HL-60/S4 treated with phorbol 12-myristate 13-acetate at 8.2 ng/mL for 4 days and 3 days (cell line): ENCODE data around the gene METTL25B.

ENCODE experiments used
- in situ Hi-C: fragments of 300-500 bp; cut with MboI; formaldehyde crosslinking; loops from 2 replicates; pipeline ENCODE4 v1.15.0; 2022; ENCODE audit warnings: low sequenced_read_pairs

The METTL25B gene

GRCh38 chr1:156766298-156767100 lies 38.2 kb downstream of the METTL25B start:
- in situ Hi-C loops = no loop called here

- in situ Hi-C loops = no loop called here
Observed at GRCh38 chr1:156767101-156767878, 39.0 kb downstream of the METTL25B start, which contains the start of gene PRCC. Gene PRCC (plus strand): TSS chr1:156767535. CDS start chr1:156767772, 237 bp downstream.

GRCh38 chr1:156767879-156768604 lies 39.8 kb downstream of the METTL25B start:
- in situ Hi-C loops = no loop called here

GRCh38 chr1:156768610-156769295 lies 40.5 kb downstream of the METTL25B start:
- in situ Hi-C loops = no loop called here

- in situ Hi-C loops = no loop called here
Observed at GRCh38 chr1:156772222-156772621, 44.0 kb downstream of the METTL25B start.

GRCh38 chr1:156772728-156773497 lies 44.6 kb downstream of the METTL25B start:
- in situ Hi-C loops = no loop called here

- in situ Hi-C loops = no loop called here
Observed at GRCh38 chr1:156773607-156774006, 45.3 kb downstream of the METTL25B start.

- in situ Hi-C loops = no loop called here
Observed at GRCh38 chr1:156775799-156776198, 47.5 kb downstream of the METTL25B start.

- in situ Hi-C loops = no loop called here
Observed at GRCh38 chr1:156776942-156777341, 48.7 kb downstream of the METTL25B start.

DNA sequence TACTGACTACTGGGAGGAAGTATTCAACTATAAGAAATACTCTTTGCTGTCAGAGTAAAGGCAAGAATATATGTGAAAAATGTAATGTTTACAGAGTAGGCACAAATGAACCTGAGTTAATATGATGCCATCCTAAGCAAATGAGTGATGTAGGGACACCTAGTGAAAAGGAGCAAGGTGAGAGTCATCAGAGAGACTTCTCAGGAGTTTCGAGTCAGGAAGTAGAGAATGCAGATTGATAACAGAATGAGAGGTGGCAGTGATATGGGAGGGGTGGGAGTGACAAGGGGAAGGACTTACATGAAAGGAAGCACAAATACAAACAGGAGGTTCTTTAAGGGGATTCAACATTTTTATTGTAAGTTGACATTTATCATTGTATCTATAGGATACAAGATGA lies 49.3 kb downstream of the METTL25B start:
- in situ Hi-C loops = no loop called here

DNA sequence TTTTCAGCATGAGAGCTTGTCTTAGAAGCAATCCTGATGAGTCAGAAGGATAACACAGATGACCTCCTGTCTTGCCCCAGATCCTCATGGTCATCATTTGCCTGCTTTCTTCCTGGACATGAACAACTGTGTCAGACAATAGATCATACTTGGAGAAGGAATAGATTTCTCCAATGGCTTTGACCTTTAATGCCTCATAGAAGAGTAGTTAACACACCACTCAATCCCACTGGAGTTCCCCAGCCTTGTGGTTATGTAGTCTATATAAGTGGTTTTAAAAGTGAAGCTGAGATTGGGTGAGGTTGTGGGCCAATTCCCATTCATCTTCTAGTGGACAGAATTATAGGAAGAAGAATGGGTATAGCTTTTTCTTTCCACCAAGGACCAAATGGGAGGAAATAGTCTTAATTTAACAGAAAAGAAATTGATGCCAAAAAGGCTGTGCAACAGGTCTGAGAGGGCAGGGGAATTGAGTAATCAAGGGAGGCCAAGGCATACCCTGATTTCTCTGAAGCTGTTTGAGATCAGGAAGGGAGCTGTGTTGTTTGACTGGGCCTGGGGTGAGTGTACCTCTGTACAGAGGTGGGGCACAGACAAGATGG lies 53.4 kb downstream of the METTL25B start:
- in situ Hi-C loops = no loop called here

- in situ Hi-C loops = no loop called here
Observed at GRCh38 chr1:156785458-156785857, 57.2 kb downstream of the METTL25B start.
